Body of pancreas (tissue), 4 donors: ENCODE measurements around the gene CNTNAP1. TPM values are rescaled to one million over a fixed set of nuclear protein-coding genes. Genes with fewer than 3 reads are reported as not detected.
"Not testable (repeated sequence)": the region's sequence is repeated elsewhere in the genome, so short reads cannot be mapped to it uniquely, and the experiment has no call there.

Experiments used
- ATAC-seq: fragments of 150-250 bp; one replicate; pipeline ENCODE4 v1.9.1; 2016
- DNase-seq, 4 donors: peaks; one replicate each; pipeline ENCODE4 v3.0.0-alpha.2; 2019
- H3K27ac ChIP-seq, 4 donors: fragments of 200-600 bp; sonication (generic); 1 replicate in 3 of 4; 2 replicates in 1 of 4; pipeline versions ENCODE4 v1.5.1 to v1.6.1; 2016 to 2019; ENCODE audit warnings: mild to moderate bottlenecking in 1 of 4, mixed read lengths in 1 of 4, moderate library complexity in 1 of 4
- H3K27me3 ChIP-seq, 2 donors: fragments of 200-600 bp; sonication (generic); one replicate each; pipeline ENCODE4 v1.6.0; 2016; ENCODE audit warnings: mild to moderate bottlenecking in 1 of 2
- H3K36me3 ChIP-seq, 2 donors: fragments of 200-600 bp; sonication (generic); replicated peaks in 1 of 2; 2 replicates each; pipeline ENCODE4 v1.5.1; 2016; ENCODE audit warnings: low read depth in 2 of 2; ENCODE audit not compliant: insufficient read depth in 1 of 2
- H3K4me1 ChIP-seq: fragments of 200-600 bp; sonication (generic); one replicate; pipeline ENCODE4 v1.6.0; 2016
- H3K4me3 ChIP-seq, 2 donors: fragments of 200-600 bp; sonication (generic); 1 replicate in 1 of 2; 2 replicates in 1 of 2; pipeline ENCODE4 v1.5.1; 2016 to 2019
- H3K9me3 ChIP-seq, 3 donors: fragments of 200-600 bp; sonication (generic); 1 replicate in 2 of 3; 2 replicates in 1 of 3; pipeline ENCODE4 v1.5.1; 2016
- CTCF ChIP-seq, 7 experiments: fragments of 450-650 bp in 4 of 7; fragments of 200-600 bp in 3 of 7; sonication (generic) in 3 of 7; IDR thresholded peaks; one replicate each; pipeline ENCODE4 v1.5.1; 2016 to 2019; ENCODE audit warnings: antibody characterized with exemption in 7 of 7
- POLR2A ChIP-seq, 3 donors: fragments of 450-650 bp; IDR thresholded peaks; one replicate each; pipeline ENCODE4 v1.6.1; 2016; ENCODE audit warnings: antibody characterized with exemption in 3 of 3, mild to moderate bottlenecking in 2 of 3
- WGBS, 2 donors: methylation state at CpG; one replicate each; pipeline ENCODE4 v1.1.5; 2017; 5-methylcytosine and 5-hydroxymethylcytosine counted together
- intact Hi-C: fragments of 100-400 bp; cut with DNase I; formaldehyde crosslinking; loops from one replicate; pipeline ENCODE4 v1.15.1; 2023
- total RNA-seq, 2 donors: library from RNA; depleted of rRNA; stranded (reverse); fragments of >200 nt; gene quantifications; one replicate each; pipeline ENCODE4 v1.1.0, GENCODE V29; 2016

Gene CNTNAP1
- total RNA-seq, 2 donors from 2014 or later, result 4.9 to 6.7 TPM

DNA sequence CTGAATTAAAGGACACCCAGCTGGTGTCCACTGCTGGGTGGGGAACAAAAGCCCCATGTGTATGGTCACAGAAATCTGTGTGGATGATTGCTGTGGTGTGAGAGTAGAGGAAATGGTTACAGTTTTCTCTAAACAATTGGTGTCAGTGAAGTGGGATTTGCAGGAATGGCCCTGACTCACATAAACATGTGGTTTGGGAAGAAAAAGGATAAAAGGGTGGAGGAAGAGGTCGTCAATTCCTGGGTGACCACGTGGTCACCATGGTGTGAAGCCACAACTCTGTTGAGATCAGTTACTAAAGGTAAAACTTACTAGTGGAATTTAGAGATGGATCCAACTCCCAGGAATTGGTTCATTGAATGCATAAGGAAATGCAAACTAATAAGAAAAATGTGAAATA lies 26.8 kb upstream of the CNTNAP1 start:
- Histone ChIP-seq H3K9me3 (no peaks in the 10 kb centered on the region), H3K36me3 (no peaks in the 10 kb centered on the region), H3K4me1 (peaks cover 42% of the 10 kb centered on the region), H3K27ac (no peak overlapping the region), H3K4me3 (no peak overlapping the region), H3K27me3 (no peaks in the 10 kb centered on the region)
- TF ChIP-seq POLR2A (IDR thresholded peaks at IDR 0.05) (no peak), CTCF (IDR thresholded peaks at IDR 0.05) (no peak)
- 74 to 77% methylated on average over 2 of the region's 2 CpGs for WGBS, 2 donors
- DNase-seq, result no peak
- ATAC-seq, result no peak
- intact Hi-C loops, result no loop called here

DNA sequence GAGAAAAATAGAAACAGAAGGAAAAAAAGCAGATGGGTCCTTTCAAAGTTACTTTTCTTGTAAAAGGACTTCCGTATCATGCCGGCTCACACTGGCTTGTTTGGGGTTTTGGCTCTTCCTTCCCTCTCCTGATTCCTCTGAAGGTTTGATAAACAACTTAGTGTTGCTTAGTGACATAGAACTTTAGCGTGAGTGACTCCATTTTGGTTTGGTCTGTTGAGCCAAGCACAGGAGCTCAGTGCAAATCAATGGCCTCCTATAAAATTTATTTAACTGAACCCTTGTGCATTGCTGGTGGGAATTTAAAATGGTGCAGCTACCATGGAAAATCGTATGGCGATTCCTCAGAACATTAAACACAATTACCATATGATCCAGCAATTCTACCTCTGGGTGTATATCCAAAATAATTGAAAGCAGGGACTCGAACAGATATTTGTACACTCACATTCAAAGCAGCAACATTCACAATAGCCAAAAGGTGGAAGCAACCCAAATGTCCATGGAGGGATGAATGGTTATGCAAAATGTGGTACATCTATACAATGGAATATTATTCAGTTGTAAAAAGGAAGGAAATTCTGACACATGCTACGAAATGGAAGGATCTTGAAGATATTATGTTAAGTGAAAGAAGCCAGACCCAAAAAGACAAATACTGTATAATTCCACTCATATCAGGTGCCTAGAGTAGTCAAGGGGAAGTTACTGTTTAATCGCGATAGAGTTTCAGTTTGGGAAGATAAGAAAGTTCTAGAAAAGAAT lies 24.3 kb upstream of the CNTNAP1 start:
- Histone ChIP-seq H3K27ac (no peak overlapping the region), H3K9me3 (no peaks in the 10 kb centered on the region), H3K4me1 (peaks cover 51% of the 10 kb centered on the region), H3K27me3 (no peaks in the 10 kb centered on the region), H3K4me3 (no peak overlapping the region), H3K36me3 (no peaks in the 10 kb centered on the region)
- DNase-seq (no peak), ATAC-seq (no peak)
- WGBS, 2 donors, result 87 to 88% methylated on average over 9 of the region's 9 CpGs
- intact Hi-C loops, result no loop called here
- TF ChIP-seq CTCF (IDR thresholded peaks at IDR 0.05) (no peak), POLR2A (IDR thresholded peaks at IDR 0.05) (no peak)

GRCh38 chr17:42659079-42659931 lies 23.0 kb upstream of the CNTNAP1 start, which contains the start of gene TUBG2:
Gene TUBG2 (plus strand): TSS chr17:42659284. CDS start chr17:42659504, 220 bp downstream.
- H3K9me3 ChIP-seq, result no peaks in the 10 kb centered on the region

GRCh38 chr17:42659932-42660274 lies 22.4 kb upstream of the CNTNAP1 start:
- H3K27me3 ChIP-seq, H3K9me3 ChIP-seq, intact Hi-C loops, H3K36me3 ChIP-seq, DNase-seq: not testable (repeated sequence)
- peak; percentile 24 for ATAC-seq
- peaks cover 38% of the 10 kb centered on the region for H3K4me1 ChIP-seq
- peak overlapping the region in 3 of 4 donors; percentile 37 to 79 (median 72) for H3K27ac ChIP-seq
- H3K4me3 ChIP-seq, result peak overlapping the region; percentile 30 to 31
- 40 to 83% methylated on average over 1 to 3 of the region's 14 CpGs for WGBS, 2 donors

More at GRCh38 chr17:42659079-42659931, 23.0 kb upstream of the CNTNAP1 start, which contains the start of gene TUBG2:
- Histone ChIP-seq H3K27ac (peak within 1 kb of the TSS; percentile 37 to 79 (median 72)), H3K4me1 (peaks cover 43% of the 10 kb centered on the region), H3K36me3 (no peaks in the 10 kb centered on the region), H3K27me3 (no peaks in the 10 kb centered on the region), H3K4me3 (peak within 1 kb of the TSS; percentile 30 to 31)
- WGBS, 2 donors, result 0 to 3% methylated on average over 2 to 56 of the region's 59 CpGs
- DNase-seq (peak; percentile 89 to 92 (median 92)), ATAC-seq (peak; percentile 93)
- TF ChIP-seq CTCF (IDR thresholded peaks at IDR 0.05) (peak in 2 of 7 experiments; percentile 8 to 9), POLR2A (IDR thresholded peaks at IDR 0.05) (peak; percentile 66 to 88 (median 85))
- intact Hi-C loops, result no loop called here

DNA sequence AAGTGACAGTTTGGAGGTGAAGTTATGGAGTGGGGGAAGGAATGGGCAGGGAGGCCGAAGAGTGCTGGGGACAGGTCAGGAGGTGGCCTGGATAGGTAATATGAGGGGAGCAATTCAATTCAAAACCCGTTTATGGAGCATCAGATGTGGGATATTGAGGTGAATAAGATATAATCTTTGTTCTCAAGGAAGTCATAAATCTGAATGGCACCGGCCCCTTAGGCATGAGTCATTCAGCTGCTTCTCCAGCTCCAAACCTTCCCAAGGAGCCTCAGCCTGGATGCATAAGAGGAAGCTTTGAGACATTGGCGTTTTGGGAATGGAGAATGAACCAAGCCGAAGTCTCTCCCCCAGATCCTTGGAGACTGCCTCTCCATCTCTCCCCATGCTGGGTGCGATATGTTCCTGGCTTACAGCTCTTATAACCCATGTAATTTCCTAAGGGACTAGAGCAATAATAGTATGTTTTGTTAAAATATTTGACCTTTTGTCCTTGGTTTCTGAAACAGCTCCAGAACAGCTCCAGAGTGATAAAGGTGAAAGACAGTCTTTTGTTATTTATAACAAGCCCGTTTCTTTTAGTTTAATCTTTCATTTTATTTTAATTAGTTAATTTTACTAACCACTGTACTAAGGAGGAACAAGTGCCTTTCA lies 21.5 kb upstream of the CNTNAP1 start:
- TF ChIP-seq CTCF (IDR thresholded peaks at IDR 0.05) (no peak), POLR2A (IDR thresholded peaks at IDR 0.05) (no peak)
- Histone ChIP-seq H3K4me1 (peaks cover 38% of the 10 kb centered on the region), H3K4me3 (no peak overlapping the region), H3K36me3 (no peaks in the 10 kb centered on the region), H3K27ac (no peak overlapping the region), H3K27me3 (no peaks in the 10 kb centered on the region), H3K9me3 (no peaks in the 10 kb centered on the region)
- DNase-seq (peak in 2 of 4 donors; percentile 27 to 38), ATAC-seq (no peak)
- intact Hi-C loops, result no loop called here
- 70 to 71% methylated on average over 7 of the region's 7 CpGs for WGBS, 2 donors
